Testis (tissue), 3 donors: Measurements from ENCODE around the gene NFKBIA. TPM values are rescaled to one million over a fixed set of nuclear protein-coding genes. Genes with fewer than 3 reads are reported as not detected.

Source experiments
- DNase-seq: peaks from one replicate; pipeline ENCODE4 v3.0.0-alpha.2; 2019
- H3K27ac ChIP-seq, 2 donors: fragments of 200-600 bp; sonication (generic); one replicate each; pipeline ENCODE4 v1.5.1; 2019
- H3K27me3 ChIP-seq: fragments of 200-600 bp; sonication (generic); one replicate; pipeline ENCODE4 v1.5.1; 2019
- H3K36me3 ChIP-seq: fragments of 200-600 bp; sonication (generic); one replicate; pipeline ENCODE4 v1.5.1; 2017; ENCODE audit warnings: low read depth; ENCODE audit errors: missing control alignments
- H3K4me1 ChIP-seq: fragments of 200-600 bp; sonication (generic); one replicate; pipeline ENCODE4 v1.5.1; 2019
- H3K4me3 ChIP-seq, 2 donors: fragments of 200-600 bp; sonication (generic); one replicate each; pipeline ENCODE4 v1.5.1; 2017 to 2019
- H3K9me3 ChIP-seq: fragments of 200-600 bp; sonication (generic); one replicate; pipeline ENCODE4 v1.5.1; 2017
- POLR2A ChIP-seq: fragments of 450-650 bp; IDR thresholded peaks from one replicate; pipeline ENCODE4 v1.6.1; 2017; ENCODE audit warnings: antibody characterized with exemption, mild to moderate bottlenecking, moderate library complexity
- WGBS, 2 donors: methylation state at CpG; one replicate each; pipeline ENCODE4 v1.1.5; 2018; 5-methylcytosine and 5-hydroxymethylcytosine counted together
- intact Hi-C: fragments of 100-400 bp; cut with DNase I; formaldehyde crosslinking; loops from one replicate; pipeline ENCODE4 v1.15.1; 2023; ENCODE audit warnings: low total_unique reads
- polyA plus RNA-seq: library from polyadenylated mRNA; stranded (reverse); fragments of 350-450 nt; fragmentation: Illumina TruSeq; extraction: RNeasy Lipid Tissue Mini Kit (QIAGEN cat#74804); gene quantifications from one replicate; pipeline ENCODE4 v1.2.3, GENCODE V29; 2014; ENCODE audit warnings: low read depth, low replicate concordance; ENCODE audit not compliant: insufficient read depth
- total RNA-seq, 2 donors: library from RNA; depleted of rRNA; stranded (reverse); fragments of >200 nt; gene quantifications; one replicate each; pipeline ENCODE4 v1.2.3, GENCODE V29; 2016
- TF ChIP-seq, protein P1 (sequence below), 3 experiments: fragments of 450-650 bp in 2 of 3; fragments of 200-600 bp in 1 of 3; sonication (generic) in 1 of 3; IDR thresholded peaks; one replicate each; pipeline ENCODE4 v1.5.1; 2016 to 2019; ENCODE audit warnings: antibody characterized with exemption in 3 of 3, mild to moderate bottlenecking in 2 of 3, moderate library complexity in 1 of 3

Gene NFKBIA
- total and polyA plus RNA-seq, 3 donors from 2014 or later = 64.7 to 171 (median 154) TPM

DNA sequence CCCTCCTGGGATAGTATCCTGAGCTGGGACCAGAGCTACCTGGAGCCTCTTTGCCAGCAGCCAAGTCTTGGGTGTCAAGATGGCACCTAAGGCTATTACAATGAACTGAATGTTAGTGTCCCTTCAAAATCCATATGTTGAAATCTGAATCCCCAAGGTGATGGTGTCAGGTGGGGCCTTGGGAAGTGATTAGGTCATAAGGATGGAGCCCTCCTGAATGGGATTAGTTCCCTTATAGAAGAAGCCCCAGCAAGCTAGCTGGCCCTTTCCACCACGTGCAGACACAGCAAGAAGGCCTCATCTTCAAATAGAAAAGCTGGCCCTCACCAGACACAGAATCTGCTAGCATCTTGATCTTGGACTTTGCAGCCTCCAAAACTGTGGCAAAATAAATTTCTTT lies 12.4 kb downstream of the NFKBIA start:
- no peak overlapping the region for H3K4me3 ChIP-seq
- no peaks in the 10 kb centered on the region for H3K4me1 ChIP-seq
- no peaks in the 10 kb centered on the region for H3K27me3 ChIP-seq
- no peaks in the 10 kb centered on the region for H3K36me3 ChIP-seq
- TF ChIP-seq, protein P1, sequence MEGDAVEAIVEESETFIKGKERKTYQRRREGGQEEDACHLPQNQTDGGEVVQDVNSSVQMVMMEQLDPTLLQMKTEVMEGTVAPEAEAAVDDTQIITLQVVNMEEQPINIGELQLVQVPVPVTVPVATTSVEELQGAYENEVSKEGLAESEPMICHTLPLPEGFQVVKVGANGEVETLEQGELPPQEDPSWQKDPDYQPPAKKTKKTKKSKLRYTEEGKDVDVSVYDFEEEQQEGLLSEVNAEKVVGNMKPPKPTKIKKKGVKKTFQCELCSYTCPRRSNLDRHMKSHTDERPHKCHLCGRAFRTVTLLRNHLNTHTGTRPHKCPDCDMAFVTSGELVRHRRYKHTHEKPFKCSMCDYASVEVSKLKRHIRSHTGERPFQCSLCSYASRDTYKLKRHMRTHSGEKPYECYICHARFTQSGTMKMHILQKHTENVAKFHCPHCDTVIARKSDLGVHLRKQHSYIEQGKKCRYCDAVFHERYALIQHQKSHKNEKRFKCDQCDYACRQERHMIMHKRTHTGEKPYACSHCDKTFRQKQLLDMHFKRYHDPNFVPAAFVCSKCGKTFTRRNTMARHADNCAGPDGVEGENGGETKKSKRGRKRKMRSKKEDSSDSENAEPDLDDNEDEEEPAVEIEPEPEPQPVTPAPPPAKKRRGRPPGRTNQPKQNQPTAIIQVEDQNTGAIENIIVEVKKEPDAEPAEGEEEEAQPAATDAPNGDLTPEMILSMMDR (IDR thresholded peaks at IDR 0.05) = no peak
- no peak for TF ChIP-seq POLR2A
- intact Hi-C loops = no loop called here
- DNase-seq = no peak
- no peak overlapping the region for H3K27ac ChIP-seq
- 91 to 100% methylated on average over 1 of the region's 1 CpG for WGBS, 2 donors
- no peaks in the 10 kb centered on the region for H3K9me3 ChIP-seq

- Histone ChIP-seq H3K36me3 (no peaks in the 10 kb centered on the region), H3K27me3 (no peaks in the 10 kb centered on the region), H3K27ac (no peak overlapping the region), H3K4me1 (peaks cover under 1% of the 10 kb centered on the region), H3K9me3 (no peaks in the 10 kb centered on the region), H3K4me3 (no peak overlapping the region)
- no peak for DNase-seq
- intact Hi-C loops = no loop called here
- 94 to 97% methylated on average over 3 of the region's 3 CpGs for WGBS, 2 donors
- TF ChIP-seq, protein P1 (IDR thresholded peaks at IDR 0.05) = no peak
- TF ChIP-seq POLR2A = no peak
Measured at GRCh38 chr14:35391388-35391710, 13.2 kb downstream of the NFKBIA start.

DNA sequence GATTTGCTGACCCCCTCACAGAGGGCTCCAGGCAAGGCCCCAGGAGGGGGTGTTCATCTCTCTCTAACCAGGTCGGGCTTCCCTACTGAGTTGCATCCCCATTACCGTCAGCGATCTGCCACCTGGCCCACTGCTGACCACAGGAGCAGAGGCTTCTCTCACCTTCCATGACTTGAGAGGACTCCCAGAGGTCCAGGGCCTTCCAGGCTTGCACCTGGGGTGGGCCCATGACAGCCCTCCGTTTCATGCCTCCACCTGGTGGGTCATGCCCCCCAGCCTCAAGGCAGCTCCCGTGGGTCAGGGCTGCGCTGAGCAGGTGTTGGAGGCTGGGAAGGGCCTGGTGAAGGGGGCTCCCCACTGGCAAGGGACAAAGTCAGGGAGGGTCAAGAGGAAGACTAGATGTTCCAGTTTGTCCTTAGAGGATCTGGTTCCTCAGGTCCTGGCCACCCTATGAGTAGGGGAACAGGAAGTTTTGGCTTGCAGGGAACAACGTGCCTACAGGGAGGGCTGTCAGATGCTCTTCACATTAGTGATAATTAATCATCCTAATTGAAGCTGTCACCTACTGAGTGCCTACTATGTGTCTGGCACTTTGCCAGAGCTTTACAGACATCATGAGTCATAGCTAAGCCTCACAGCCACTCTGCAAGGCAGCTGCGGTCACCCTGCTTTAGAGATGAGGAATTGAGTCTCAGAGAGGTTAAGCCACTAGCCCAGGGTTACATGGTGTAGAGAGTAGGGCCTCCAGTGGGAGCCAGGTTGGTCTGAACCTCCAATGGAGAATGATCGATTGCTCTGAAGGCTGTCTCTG lies 13.8 kb downstream of the NFKBIA start:
- TF ChIP-seq, protein P1 (IDR thresholded peaks at IDR 0.05) = no peak
- TF ChIP-seq POLR2A = no peak
- no peak overlapping the region for H3K27ac ChIP-seq
- H3K9me3 ChIP-seq = no peaks in the 10 kb centered on the region
- WGBS, 2 donors = 83 to 88% methylated on average over 7 of the region's 9 CpGs
- no peak overlapping the region for H3K4me3 ChIP-seq
- intact Hi-C loops = no loop called here
- H3K36me3 ChIP-seq = no peaks in the 10 kb centered on the region
- DNase-seq = no peak
- no peaks in the 10 kb centered on the region for H3K27me3 ChIP-seq
- peaks cover 6% of the 10 kb centered on the region for H3K4me1 ChIP-seq

DNA sequence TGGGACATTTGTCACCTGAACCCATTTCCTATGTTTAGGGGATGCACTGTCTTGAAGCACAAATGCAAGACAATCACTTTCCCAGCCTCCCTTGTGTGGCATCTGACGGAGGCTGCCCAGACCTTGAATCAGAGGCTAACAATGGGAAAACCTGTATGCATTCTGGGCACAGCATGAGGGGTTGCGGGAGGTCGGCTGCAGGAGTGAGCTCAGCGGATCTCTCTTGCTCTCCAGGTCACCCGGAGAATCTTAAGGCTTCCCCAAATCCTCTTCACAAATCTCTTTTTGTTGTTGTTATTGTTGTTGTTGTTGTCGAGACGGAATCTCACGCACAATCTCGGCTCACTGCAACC lies 15.3 kb downstream of the NFKBIA start:
- intact Hi-C loops = no loop called here
- TF ChIP-seq, protein P1 (IDR thresholded peaks at IDR 0.05) = no peak
- no peak for TF ChIP-seq POLR2A

More for the DNA sequence above, 15.3 kb downstream of the NFKBIA start:
- WGBS, 2 donors = 95 to 97% methylated on average over 9 of the region's 9 CpGs
- Histone ChIP-seq H3K9me3 (no peaks in the 10 kb centered on the region), H3K36me3 (no peaks in the 10 kb centered on the region), H3K27ac (no peak overlapping the region), H3K4me1 (peaks cover 19% of the 10 kb centered on the region), H3K4me3 (no peak overlapping the region), H3K27me3 (no peaks in the 10 kb centered on the region)
- DNase-seq = no peak
